NCI-H526 treated with DMSO at 0.1 percent for 48 hours (cell line): Measurements from ENCODE around the gene SLC25A10.
A peak's percentile ranks its signal among the peaks of the same experiment; 100 is the strongest.

Experiments
- DNase-seq: peaks from one replicate; lab custom pipeline; 2025; lab: John Stamatoyannopoulos, UW

Gene SLC25A10, protein sequence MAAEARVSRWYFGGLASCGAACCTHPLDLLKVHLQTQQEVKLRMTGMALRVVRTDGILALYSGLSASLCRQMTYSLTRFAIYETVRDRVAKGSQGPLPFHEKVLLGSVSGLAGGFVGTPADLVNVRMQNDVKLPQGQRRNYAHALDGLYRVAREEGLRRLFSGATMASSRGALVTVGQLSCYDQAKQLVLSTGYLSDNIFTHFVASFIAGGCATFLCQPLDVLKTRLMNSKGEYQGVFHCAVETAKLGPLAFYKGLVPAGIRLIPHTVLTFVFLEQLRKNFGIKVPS

GRCh38 chr17:81711814-81712467 is at the start of gene SLC25A10:
Gene SLC25A10, plus strand, starts transcription at chr17:81712284. Its CDS starts 143 bp downstream, at chr17:81712427.
- DNase-seq = peak; percentile 55

- no peak for DNase-seq
These were observed 48.0 kb upstream of the SLC25A10 start for GRCh38 chr17:81664051-81664470.

DNA sequence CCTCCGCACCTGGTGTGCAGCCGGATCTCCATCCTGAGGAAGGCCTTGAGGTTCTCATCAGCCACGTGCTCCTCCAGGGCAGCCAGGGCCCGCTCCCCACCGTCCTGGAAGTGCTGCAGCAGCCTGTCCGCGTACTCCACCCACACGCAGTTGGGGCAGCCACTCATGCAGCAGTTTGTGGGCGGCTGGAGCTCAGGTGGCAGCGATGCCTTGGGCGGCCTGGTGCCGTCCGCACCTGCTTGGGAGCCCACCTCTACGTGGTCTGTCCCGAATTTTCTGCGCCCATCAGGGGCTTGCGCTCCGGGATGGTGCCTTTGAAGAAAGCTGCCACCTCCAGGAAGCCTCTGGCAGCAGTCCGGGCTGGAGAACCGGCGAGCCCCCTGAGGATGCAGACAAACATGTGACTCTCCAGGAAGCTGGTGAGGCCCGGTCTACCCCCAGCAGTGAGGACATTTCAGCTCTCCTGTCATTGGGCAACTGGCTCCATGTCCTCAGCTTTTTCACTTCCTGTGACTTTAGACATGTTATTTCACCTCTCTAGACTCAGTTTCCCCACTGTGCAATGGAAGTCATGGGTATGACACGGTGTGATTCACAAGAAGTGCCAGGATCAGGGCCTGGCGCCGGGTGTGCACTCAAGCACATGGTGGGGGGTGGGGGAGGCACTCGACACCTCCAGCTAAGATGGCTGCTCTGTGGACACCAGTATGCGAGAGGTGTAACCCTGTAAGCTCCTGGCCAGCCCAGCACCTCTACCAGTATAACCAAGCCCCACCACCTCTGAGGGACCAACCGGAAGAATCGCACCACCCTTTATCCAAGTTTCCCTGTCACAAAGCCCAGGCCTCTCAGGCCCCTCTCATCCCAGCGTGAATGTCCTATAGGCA is 46.6 kb upstream of the SLC25A10 start:
- DNase-seq = no peak

- DNase-seq = peak; percentile 45
These were observed 46.1 kb upstream of the SLC25A10 start for GRCh38 chr17:81666092-81666341.

DNA sequence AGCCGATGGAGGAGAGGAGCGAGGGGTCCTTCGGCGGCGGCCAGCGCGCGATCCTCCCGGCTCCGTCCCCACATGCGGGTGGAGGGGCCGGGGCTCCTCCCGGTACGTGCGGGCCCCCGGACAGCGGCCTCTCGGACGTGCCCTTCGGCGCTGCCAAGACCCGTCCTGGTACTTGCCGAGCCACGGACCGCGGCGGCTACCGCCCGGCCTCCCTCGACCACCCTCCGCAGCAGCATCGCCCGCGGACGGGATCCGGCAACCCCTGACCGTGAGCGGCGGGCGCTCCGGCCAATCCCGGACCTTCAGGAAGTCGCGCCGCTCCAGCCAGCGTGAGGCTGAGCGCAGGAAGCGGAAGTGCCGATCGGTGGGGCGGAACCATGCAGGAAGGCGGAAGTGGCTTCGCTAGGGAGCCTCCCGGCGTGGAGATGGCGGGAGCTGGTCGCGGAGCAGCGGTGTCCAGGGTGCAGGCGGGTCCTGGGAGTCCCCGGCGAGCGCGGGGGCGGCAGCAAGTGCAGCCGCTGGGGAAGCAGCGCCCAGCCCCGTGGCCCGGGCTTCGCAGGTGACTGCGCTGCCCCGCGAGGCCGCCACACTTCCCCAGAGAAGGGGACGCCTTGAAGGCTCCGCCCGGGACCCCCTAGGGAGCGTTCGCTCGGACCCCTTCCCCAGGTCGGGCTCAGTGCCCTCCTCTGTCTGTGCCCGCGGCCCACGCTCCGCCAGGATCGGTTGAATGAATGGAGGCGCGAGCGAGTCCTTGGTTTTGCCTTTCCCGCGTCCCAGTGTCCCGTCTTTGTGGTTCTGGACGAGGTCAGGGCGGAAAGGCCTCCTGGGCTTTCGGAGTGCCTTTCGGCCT is 45.5 kb upstream of the SLC25A10 start, which contains the start of the genes CCDC137 and OXLD1:
TSS of gene CCDC137 (plus strand) at position 396 of the 850 bp plus-strand sequence. CDS start at position 426, 30 bp downstream.
TSS of gene OXLD1 (minus strand) at position 264 of the 850 bp plus-strand sequence. CDS start at position 236, 28 bp downstream.
- peak; percentile 83 for DNase-seq

DNA sequence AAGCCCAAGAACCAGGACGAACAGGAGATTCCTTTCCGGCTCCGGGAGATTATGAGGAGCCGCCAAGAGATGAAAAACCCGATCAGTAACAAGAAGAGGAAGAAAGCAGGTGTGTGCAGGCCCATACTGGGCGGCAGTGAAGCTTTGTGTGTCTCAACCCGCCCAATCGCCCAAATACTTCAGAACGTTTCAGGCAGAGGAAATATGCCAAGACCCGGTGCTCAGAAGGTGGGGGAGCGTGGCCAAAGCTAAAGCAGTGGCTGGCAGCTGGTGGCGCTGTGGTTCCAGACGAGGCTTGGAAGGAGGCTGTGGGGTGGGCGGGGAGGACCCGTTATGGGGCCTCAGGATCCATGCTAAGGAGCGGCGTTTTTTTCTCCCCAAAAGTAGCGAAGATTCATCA is 44.3 kb upstream of the SLC25A10 start:
- DNase-seq = no peak

DNA sequence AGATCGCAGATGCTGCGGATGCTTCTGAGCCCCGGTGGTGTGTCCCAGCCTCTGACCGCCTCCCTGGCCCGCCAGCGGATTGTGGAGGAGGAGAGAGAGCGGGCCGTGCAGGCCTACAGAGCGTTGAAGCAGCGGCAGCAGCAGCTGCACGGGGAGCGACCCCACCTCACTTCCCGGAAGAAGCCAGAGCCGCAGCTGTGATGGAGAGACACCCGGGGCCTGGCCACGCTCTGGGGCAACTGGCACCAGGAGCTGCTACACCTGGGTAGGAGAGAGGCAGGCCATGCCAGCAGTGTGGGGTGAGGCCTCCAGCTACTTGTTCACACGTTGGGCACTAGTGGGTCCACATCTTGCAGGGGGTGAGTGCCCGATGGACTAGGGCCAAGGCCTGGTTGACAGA is 39.6 kb upstream of the SLC25A10 start:
- DNase-seq = no peak

- DNase-seq = no peak
These were observed 39.1 kb upstream of the SLC25A10 start for GRCh38 chr17:81672954-81673353.

DNA sequence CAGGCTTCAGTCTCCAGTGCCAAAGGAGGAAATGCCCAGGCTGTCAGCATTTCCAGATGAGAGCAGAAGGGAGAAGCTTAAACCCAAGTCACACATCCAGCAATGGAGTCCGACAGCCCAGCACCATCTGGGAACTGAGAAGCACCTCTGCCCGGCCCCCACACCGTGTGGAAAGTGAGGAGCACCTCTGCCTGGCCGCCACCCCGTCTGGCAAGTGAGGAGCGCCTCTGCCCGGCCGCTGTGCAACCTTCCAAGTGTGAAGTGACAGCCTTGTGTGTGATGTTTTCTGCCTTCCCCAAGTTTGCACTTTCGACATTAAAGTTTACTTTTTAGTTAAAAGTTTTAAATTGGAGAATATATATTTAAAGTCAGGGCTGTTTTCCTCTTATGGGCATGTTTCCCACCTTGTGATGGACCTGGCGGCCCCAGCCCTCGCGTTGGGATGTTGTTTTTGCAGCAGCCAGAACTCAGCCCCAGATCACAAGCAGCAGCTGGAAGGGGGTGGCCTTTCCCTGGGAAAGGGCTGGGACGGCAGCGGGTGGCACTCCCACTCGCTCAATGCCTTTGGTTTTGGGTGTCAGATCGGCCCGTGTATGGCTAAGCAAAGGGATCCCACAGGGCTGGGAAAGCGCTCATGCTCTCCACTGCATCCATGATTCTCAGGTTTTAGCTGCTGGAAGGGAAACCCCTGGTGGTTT is 38.4 kb upstream of the SLC25A10 start:
- no peak for DNase-seq

DNA sequence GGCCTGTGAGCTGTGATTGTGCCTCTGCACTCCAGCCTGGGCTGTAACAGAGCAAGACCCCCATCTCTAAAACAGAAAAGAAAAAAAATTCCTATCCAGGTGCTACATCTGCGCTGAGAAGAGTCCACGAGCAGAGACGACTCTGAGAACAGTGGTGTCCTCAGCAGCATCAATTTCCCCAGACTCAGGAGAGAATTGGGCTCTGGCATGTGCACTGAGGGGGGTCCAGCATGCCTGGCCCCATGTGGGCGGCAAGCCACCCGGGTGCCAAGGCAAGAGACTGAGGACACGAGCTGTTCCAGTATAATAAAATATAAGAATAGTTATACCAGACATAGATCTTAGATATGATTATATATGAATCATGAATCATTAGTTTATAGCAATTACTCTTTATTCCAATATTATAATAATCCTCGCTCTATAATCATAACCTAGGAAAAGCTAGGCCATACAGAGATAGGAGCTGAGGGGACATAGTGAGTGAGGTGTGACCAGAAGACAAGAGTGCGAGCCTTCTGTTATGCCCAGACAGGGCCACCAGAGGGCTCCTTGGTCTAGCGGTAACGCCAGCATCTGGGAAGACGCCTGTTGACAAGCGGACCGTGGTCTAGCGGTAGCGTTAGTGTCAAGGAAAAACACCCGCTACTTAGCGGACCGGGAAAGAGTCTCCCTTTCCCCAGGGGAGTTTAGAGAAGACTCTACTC is 36.4 kb upstream of the SLC25A10 start:
- peak; percentile 6 for DNase-seq

DNA sequence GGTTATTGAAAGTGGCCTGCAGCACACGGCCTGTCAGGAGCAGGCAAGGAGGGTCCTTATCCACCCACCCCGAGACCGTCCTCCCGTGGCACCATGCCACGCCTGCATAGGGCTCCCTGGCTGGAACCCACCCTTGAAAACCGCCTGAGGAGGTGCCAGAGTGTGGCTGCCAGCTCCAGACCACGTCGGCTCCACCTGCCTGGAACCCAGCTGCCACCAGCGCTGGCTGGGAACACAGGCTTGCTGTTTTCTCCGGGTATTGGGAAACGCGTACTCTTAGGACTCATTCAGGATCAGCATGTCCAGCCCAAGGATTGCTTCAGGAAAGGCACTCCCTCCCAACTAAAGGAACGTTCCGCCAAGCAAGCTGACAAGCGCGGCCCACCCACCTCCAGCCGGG is 35.2 kb upstream of the SLC25A10 start:
- no peak for DNase-seq

DNA sequence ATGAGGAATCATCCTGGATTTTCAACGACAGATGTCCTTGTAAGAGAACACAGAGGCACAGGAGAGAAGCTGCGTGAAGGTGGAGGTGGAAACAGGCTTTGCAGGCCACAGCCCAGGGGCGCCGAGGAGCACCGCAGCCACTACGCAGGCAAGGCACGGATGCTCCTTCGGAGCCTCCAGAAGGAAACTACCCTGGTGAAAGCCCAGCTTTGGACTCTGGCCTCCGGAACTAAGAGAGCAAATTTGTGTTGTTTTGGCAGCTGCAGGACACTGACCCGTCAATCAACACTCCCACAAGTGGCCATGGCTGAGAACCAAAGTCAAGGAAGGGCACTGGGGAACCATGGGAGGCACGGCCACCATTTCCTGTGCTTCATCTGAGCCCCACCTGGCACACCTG is 31.9 kb upstream of the SLC25A10 start:
- DNase-seq = no peak

DNA sequence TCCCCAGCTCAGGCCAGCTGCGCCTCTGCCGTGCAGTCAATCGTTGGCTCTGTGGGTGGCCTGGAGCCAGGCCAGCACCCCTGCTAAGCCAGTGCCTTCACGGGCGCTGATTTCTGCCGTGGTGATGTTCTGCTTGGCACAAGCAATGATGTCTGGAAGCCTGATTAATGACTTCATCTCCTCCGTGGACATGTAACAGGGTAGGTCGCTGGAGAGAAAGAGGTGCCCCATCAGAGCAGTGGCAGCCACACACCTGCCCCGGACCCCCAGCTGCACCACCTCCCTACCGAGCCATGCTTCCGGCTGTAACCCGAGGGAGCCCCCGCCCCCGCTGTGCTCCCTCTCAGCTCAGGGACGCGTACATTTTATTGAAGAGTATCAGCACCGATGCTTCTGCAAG is 30.4 kb upstream of the SLC25A10 start:
- no peak for DNase-seq

- no peak for DNase-seq
These were observed 29.4 kb upstream of the SLC25A10 start for GRCh38 chr17:81682565-81683207.

- DNase-seq = no peak
These were observed 28.9 kb upstream of the SLC25A10 start for GRCh38 chr17:81683208-81683583.

DNA sequence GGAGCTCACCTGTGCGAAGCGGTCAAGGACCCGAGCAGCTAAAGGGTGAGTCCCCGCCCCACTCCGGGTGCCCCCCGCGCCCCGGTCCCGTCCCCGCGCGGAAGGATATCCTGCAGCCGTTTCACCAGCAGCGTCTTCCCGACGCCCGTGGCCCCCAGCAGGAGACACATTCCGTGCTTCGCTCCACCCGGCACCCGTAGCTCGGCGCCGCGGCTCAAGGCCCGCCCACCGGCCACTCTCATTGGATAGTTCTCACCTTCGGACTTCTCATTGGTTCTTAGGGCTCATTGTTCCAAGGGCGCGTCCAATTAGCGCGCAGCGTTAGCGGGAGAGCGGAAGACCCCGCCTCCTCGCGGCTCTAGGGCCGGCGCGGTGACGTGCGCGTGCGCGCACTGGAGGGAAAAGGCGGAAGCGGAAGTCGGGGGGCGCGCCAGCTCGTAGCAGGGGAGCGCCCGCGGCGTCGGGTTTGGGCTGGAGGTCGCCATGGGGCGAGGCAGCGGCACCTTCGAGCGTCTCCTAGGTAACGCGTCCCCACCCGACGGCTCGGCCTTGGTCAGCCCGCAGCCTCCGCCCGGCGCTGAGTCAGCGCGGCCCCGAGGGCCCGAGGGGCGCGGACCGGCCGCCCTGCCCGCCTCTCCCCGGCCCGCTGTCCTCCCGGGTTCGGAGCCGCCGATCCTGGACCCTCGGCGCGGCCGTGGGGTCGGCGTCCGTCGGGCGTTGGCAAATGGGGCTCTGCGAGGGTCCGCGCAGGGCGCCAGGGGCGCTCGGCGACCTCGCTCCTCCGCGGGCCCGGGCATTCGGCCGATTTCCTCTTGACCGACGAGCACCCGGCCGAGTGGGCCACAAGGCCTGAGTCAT is 28.3 kb upstream of the SLC25A10 start, which contains the start of the genes ARL16 and HGS:
TSS of gene ARL16 (minus strand) at position 214 of the 858 bp plus-strand sequence. CDS start at position 170, 44 bp downstream.
TSS of gene HGS (plus strand) at position 428 of the 858 bp plus-strand sequence. CDS start at position 484, 56 bp downstream.
- peak; percentile 97 for DNase-seq

GRCh38 chr17:81684442-81684911 is 27.6 kb upstream of the SLC25A10 start:
- no peak for DNase-seq

DNA sequence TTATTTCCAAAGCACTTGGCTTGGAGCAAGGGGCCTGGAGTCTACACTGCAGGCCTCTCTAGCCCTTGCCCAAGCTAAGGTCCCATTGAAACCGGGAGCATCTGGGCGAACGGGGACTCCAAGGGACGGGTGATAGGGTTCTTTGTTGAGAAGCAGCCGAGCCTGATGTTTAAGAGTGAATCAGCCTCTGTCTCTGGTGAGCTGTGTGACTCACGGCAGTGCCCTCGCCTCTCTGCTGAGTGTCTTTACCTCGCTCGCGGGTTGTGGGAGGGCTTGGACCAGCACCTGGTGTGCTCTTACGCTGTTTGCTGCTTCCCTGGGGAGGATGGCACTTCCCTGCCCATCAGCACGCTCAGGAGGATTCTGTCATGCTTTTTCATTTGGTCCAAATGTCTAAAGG is 27.0 kb upstream of the SLC25A10 start:
- no peak for DNase-seq

DNA sequence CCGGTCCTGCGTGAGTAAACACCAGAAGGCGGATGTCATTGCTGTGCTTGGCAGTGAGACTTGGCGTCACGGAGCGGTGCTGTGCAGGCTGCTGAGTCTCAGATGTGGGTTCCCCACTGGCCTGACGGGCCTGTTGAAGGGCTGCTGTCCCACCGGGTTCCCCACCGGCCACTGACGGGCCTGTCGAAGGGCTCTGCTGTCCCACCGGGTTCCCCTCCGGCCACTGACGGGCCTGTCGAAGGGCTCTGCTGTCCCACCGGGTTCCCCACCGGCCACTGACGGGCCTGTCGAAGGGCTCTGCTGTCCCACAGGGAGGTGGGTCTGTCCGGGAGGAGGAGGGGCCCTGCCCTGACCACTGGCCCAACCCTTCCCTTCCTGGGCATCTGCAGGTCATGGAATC is 25.5 kb upstream of the SLC25A10 start:
- no peak for DNase-seq
